Hepatocyte (in vitro differentiated cells): Measurements from ENCODE around the gene HKDC1. TPM values are rescaled to one million over a fixed set of nuclear protein-coding genes. Genes with fewer than 3 reads are reported as not detected.

Experiments
- DNase-seq: peaks from one replicate; pipeline ENCODE4 v3.0.0-alpha.2; 2016; ENCODE audit warnings: low spot score
- H2AFZ ChIP-seq: fragments of 200-600 bp; sonication (generic); 2 replicates; pipeline ENCODE4 v1.6.0; 2016; ENCODE audit warnings: antibody characterized with exemption, mild to moderate bottlenecking
- H3K27ac ChIP-seq: fragments of 200-600 bp; sonication (generic); 2 replicates; pipeline ENCODE4 v1.5.1; 2016; ENCODE audit warnings: mild to moderate bottlenecking
- H3K27me3 ChIP-seq: fragments of 200-600 bp; sonication (generic); 2 replicates; pipeline ENCODE4 v1.6.1; 2016
- H3K36me3 ChIP-seq: fragments of 200-600 bp; sonication (generic); replicated peaks from 2 replicates; pipeline ENCODE4 v1.5.1; 2016; ENCODE audit warnings: low read depth; ENCODE audit not compliant: insufficient read depth
- H3K4me1 ChIP-seq: fragments of 200-600 bp; sonication (generic); 2 replicates; pipeline ENCODE4 v1.5.1; 2016; ENCODE audit warnings: mild to moderate bottlenecking, moderate library complexity; ENCODE audit not compliant: insufficient read depth
- H3K4me2 ChIP-seq: fragments of 200-600 bp; sonication (generic); 2 replicates; pipeline ENCODE4 v1.6.0; 2016
- H3K4me3 ChIP-seq: fragments of 200-600 bp; sonication (generic); 2 replicates; pipeline ENCODE4 v1.5.1; 2016; ENCODE audit warnings: mild to moderate bottlenecking
- H3K79me2 ChIP-seq: fragments of 200-600 bp; sonication (generic); 2 replicates; pipeline ENCODE4 v1.6.0; 2017; ENCODE audit warnings: mild to moderate bottlenecking
- H3K9me2 ChIP-seq: fragments of 200-600 bp; sonication (generic); replicated peaks from 2 replicates; pipeline ENCODE4 v1.6.0; 2017; ENCODE audit warnings: mild to moderate bottlenecking; ENCODE audit not compliant: insufficient read depth
- H3K9me3 ChIP-seq: fragments of 200-600 bp; sonication (generic); 2 replicates; pipeline ENCODE4 v1.5.1; 2016; ENCODE audit warnings: low read depth, mild to moderate bottlenecking
- H4K20me1 ChIP-seq: fragments of 200-600 bp; sonication (generic); 2 replicates; pipeline ENCODE4 v1.6.0; 2016; ENCODE audit warnings: mild to moderate bottlenecking; ENCODE audit not compliant: insufficient read depth, poor library complexity, severe bottlenecking
- EZH2 ChIP-seq: fragments of 200-600 bp; sonication (generic); IDR thresholded peaks from 2 replicates; pipeline ENCODE4 v1.6.1; 2016; ENCODE audit warnings: antibody characterized with exemption, mild to moderate bottlenecking, borderline replicate concordance
- EZH2phosphoT487 ChIP-seq: fragments of 200-600 bp; sonication (generic); IDR thresholded peaks from one replicate; pipeline ENCODE4 v1.6.1; 2018; ENCODE audit warnings: antibody characterized with exemption, mild to moderate bottlenecking, low read depth, moderate library complexity; ENCODE audit not compliant: unreplicated experiment, severe bottlenecking
- WGBS: methylation state at CpG from one replicate; pipeline ENCODE4 v1.1.6; 2016; ENCODE audit warnings: low lambda C conversion rate; ENCODE audit errors: missing lambda C conversion rate; 5-methylcytosine and 5-hydroxymethylcytosine counted together
- polyA plus RNA-seq: library from polyadenylated mRNA; unstranded; fragments of >200 nt; fragmentation: Nextera tagmentation; extraction: Ambion mirVana; gene quantifications from 2 replicates; pipeline ENCODE4 v1.2.1, GENCODE V29; 2016
- total RNA-seq: library from RNA; depleted of rRNA; stranded (reverse); fragments of >200 nt; gene quantifications from 2 replicates; pipeline ENCODE4 v1.2.3, GENCODE V29; 2014
- TF ChIP-seq, protein P1 (sequence below): fragments of 200-600 bp; sonication (generic); IDR thresholded peaks from 2 replicates; pipeline ENCODE4 v1.5.1; 2016; ENCODE audit warnings: antibody characterized with exemption, mild to moderate bottlenecking; ENCODE audit not compliant: poor library complexity

HKDC1 gene
- total and polyA plus RNA-seq, 2 experiments from 2014 or later: 23.6 to 27.9 TPM

DNA sequence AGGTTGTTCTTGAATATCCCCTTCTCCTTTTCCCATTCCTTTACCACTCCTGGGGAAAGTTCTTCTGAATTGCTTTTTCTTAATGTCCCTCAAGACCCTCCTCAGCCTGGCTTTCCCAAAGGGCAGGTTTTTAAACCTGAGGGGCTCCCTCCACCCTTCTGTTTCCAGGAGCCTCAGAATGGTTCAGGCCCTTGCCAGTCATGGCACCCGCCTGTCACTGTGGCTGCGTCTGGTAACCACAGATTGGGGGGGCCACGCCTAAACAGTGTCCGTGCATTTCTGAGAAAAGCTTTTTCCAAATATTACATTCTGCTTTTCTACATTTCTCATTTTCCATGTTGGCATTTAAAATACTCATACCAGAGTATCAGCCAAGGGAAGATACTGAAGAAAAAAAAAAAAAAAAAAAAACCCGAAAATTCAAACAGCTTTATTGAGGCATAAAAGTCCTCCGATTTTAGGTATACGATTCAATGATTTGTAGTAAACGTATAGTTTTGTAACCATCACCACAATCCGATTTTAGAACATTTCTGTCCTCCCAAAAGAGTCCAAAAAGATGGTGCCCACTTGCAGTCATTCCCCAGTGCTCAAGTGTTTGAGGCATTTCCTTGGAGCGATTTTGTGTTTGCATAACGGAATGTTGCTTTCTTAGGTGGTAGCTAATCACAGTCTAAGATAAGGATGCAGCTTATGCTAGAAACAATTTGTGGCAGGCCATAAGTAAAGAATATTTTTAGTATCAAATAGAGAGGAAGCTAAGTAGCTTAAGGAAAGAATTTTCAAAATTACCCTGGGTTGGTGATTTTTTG lies 22.1 kb downstream of the HKDC1 start:
- H3K79me2 ChIP-seq: no peaks in the 10 kb centered on the region
- no peak overlapping the region for H3K4me3 ChIP-seq
- H3K36me3 ChIP-seq: no peaks in the 10 kb centered on the region
- TF ChIP-seq EZH2phosphoT487: no peak
- TF ChIP-seq, protein P1, sequence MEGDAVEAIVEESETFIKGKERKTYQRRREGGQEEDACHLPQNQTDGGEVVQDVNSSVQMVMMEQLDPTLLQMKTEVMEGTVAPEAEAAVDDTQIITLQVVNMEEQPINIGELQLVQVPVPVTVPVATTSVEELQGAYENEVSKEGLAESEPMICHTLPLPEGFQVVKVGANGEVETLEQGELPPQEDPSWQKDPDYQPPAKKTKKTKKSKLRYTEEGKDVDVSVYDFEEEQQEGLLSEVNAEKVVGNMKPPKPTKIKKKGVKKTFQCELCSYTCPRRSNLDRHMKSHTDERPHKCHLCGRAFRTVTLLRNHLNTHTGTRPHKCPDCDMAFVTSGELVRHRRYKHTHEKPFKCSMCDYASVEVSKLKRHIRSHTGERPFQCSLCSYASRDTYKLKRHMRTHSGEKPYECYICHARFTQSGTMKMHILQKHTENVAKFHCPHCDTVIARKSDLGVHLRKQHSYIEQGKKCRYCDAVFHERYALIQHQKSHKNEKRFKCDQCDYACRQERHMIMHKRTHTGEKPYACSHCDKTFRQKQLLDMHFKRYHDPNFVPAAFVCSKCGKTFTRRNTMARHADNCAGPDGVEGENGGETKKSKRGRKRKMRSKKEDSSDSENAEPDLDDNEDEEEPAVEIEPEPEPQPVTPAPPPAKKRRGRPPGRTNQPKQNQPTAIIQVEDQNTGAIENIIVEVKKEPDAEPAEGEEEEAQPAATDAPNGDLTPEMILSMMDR: no peak
- TF ChIP-seq EZH2: no peak
- no peaks in the 10 kb centered on the region for H3K27me3 ChIP-seq
- no peak overlapping the region for H3K27ac ChIP-seq
- no peaks in the 10 kb centered on the region for H3K9me2 ChIP-seq
- no peaks in the 10 kb centered on the region for H4K20me1 ChIP-seq
- no peak for DNase-seq
- no peak overlapping the region for H3K4me2 ChIP-seq
- H3K4me1 ChIP-seq: no peaks in the 10 kb centered on the region
- no peaks in the 10 kb centered on the region for H3K9me3 ChIP-seq
- 87% methylated on average over 11 of the region's 11 CpGs for WGBS
- no peak overlapping the region for H2AFZ ChIP-seq

GRCh38 chr10:69242852-69243212 lies 22.7 kb downstream of the HKDC1 start:
- Histone ChIP-seq H3K27ac (no peak overlapping the region), H3K79me2 (no peaks in the 10 kb centered on the region), H3K4me3 (no peak overlapping the region), H3K36me3 (no peaks in the 10 kb centered on the region), H3K4me1 (no peaks in the 10 kb centered on the region), H4K20me1 (no peaks in the 10 kb centered on the region), H2AFZ (no peak overlapping the region), H3K9me3 (no peaks in the 10 kb centered on the region), H3K27me3 (no peaks in the 10 kb centered on the region), H3K4me2 (no peak overlapping the region), H3K9me2 (no peaks in the 10 kb centered on the region)
- no peak for DNase-seq
- WGBS: 86% methylated on average over 5 of the region's 5 CpGs
- TF ChIP-seq EZH2 (no peak), EZH2phosphoT487 (no peak)
- TF ChIP-seq, protein P1: no peak

- no peak overlapping the region for H3K27ac ChIP-seq
- no peaks in the 10 kb centered on the region for H3K79me2 ChIP-seq
- no peak overlapping the region for H3K4me2 ChIP-seq
- H3K9me2 ChIP-seq: no peaks in the 10 kb centered on the region
- no peaks in the 10 kb centered on the region for H3K27me3 ChIP-seq
- WGBS: 86% methylated on average over 10 of the region's 10 CpGs
- H3K9me3 ChIP-seq: no peaks in the 10 kb centered on the region
- no peak overlapping the region for H2AFZ ChIP-seq
- no peak for DNase-seq
- H3K36me3 ChIP-seq: no peaks in the 10 kb centered on the region
- TF ChIP-seq EZH2: no peak
- TF ChIP-seq EZH2phosphoT487: no peak
- TF ChIP-seq, protein P1: no peak
- H4K20me1 ChIP-seq: no peaks in the 10 kb centered on the region
- no peak overlapping the region for H3K4me3 ChIP-seq
- H3K4me1 ChIP-seq: no peaks in the 10 kb centered on the region
These were observed 23.7 kb downstream of the HKDC1 start for GRCh38 chr10:69243817-69244216.
